ENCODE measurements around the gene SLC18A2.

The SLC18A2 gene

DNA sequence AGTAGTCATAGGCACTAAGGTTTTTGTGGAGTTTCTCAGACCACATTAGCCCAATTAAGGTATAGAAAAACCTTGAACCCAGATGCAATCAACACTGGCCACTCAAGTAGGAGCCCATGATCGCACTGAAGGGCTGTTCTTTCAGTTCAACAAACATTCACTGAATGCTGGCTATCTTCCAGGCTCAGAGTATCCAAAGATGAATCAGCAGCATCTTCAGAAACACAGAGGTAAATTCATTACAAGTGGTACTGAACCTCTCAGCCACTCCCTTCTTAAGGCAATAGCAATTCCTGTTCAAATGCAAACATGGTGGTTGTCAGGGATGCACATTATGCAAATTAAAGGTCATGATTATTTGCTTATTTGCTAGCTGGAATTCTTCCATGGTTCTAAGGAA lies 26.5 kb upstream of the SLC18A2 start:
- no peak overlapping the region for H3K4me3 ChIP-seq (replicated peaks; ENCODE audit: low read depth, low read length)
- TF ChIP-seq, protein P1, sequence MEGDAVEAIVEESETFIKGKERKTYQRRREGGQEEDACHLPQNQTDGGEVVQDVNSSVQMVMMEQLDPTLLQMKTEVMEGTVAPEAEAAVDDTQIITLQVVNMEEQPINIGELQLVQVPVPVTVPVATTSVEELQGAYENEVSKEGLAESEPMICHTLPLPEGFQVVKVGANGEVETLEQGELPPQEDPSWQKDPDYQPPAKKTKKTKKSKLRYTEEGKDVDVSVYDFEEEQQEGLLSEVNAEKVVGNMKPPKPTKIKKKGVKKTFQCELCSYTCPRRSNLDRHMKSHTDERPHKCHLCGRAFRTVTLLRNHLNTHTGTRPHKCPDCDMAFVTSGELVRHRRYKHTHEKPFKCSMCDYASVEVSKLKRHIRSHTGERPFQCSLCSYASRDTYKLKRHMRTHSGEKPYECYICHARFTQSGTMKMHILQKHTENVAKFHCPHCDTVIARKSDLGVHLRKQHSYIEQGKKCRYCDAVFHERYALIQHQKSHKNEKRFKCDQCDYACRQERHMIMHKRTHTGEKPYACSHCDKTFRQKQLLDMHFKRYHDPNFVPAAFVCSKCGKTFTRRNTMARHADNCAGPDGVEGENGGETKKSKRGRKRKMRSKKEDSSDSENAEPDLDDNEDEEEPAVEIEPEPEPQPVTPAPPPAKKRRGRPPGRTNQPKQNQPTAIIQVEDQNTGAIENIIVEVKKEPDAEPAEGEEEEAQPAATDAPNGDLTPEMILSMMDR (IDR thresholded peaks at IDR 0.05; ENCODE audit: low read length, missing control alignments): no peak
- no peak for DNase-seq (ENCODE audit: low read depth)

DNA sequence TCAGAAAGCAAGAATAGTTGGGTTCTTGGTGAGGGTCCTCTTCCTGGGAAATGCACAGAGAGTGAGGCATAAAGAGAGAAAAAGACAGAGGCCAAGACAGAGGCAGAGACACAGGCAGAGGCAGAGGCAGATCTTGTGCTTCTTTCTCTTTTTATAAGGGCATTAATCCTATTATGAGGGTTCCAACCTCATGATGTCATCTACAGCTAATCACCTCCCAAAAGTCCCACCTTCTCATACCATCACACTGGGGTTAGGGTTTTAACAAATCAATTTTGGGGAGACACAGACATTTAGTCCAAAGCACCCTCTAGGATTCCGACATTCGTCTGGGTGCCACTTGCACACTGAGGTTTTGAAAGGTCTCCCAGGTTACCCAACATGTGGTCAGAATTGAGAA lies 25.8 kb upstream of the SLC18A2 start:
- H3K4me3 ChIP-seq (replicated peaks; ENCODE audit: low read depth, low read length): no peak overlapping the region
- no peak for DNase-seq (ENCODE audit: low read depth)
- TF ChIP-seq, protein P1 (IDR thresholded peaks at IDR 0.05; ENCODE audit: low read length, missing control alignments): no peak

DNA sequence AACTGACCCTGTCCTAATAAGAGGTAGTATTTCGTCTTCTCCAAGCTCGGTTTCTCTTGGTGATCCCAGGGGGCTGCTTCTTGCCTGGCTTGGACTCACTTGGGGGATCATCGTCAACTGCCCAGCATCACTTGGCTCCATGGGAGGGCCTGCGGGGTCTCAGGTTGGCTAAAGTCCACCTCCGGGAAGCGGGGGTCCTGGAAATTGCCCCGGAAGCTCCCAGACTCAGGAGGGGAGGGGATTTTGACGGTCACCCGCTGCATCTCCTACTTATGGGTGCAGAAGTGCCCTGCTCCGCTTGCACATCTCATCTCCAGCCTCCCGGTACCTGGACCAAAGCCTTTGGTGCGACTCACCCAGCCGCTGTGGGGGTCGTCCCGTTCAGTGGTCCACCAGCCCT lies 24.9 kb upstream of the SLC18A2 start:
- TF ChIP-seq, protein P1 (IDR thresholded peaks at IDR 0.05; ENCODE audit: low read length, missing control alignments): no peak
- DNase-seq (ENCODE audit: low read depth): no peak
- peak overlapping the region; percentile 55 for H3K4me3 ChIP-seq (replicated peaks; ENCODE audit: low read depth, low read length)

DNA sequence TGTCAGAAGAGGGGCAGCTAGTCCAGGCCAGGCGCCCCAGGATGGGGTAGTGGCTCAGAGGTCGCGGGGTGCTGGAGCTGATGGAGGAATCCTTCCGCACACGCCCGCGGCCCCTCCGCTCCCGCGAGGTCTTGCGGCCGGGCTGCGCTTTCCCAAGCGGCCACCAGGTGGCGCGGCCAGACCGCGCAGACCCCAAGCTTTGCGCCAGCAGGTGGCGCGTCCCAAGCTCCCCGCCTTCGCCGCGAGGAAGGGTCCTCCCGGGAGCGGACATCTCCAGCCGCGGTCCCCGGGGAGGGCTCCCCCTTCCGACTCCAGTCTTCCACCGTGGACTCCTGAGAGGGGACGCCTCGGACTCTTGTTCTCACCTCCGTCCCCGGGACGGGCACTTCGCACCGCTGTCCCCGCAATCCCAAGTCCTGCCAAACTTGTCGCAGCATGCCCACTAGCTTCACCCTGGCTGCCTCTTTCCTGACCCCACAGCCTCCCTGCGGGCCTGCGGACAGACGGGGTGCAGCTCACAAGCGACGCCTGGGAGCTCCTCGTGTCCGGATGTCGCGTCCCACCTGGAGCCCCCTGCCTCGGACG lies 24.2 kb upstream of the SLC18A2 start:
- DNase-seq (ENCODE audit: low read depth): peak; percentile 70
- TF ChIP-seq, protein P1 (IDR thresholded peaks at IDR 0.05; ENCODE audit: low read length, missing control alignments): peak; percentile 92
- H3K4me3 ChIP-seq (replicated peaks; ENCODE audit: low read depth, low read length): peak overlapping the region; percentile 55

DNA sequence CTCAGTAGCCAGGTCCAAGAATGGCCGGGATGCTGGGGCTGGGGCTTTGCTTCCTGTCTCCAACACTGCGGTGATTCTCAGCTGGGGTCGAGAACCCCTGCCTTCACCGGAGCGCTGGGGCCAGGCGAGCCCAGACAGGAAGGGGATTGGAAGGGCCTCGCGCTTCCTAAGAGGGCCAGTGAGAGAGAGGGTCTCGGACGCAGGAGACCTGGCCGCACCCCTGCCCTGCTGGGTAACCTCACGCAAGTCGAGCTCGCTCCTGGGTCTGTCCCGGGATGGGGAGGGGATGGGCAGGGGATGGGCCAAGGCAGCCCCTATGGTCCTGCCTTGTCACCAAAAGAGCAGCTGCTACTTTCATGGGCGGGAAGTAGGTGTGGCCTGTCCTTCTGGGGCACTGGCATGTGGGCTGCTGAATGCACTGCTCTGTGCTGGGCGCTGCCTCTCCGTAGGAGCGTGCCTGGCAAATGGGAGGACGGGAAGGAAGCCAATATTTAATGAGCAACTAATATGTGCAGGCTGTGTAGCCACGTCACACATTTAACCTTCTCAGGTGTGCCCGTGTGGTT lies 23.6 kb upstream of the SLC18A2 start:
- H3K4me3 ChIP-seq (replicated peaks; ENCODE audit: low read depth, low read length): peak overlapping the region; percentile 55
- TF ChIP-seq, protein P1 (IDR thresholded peaks at IDR 0.05; ENCODE audit: low read length, missing control alignments): no peak
- no peak for DNase-seq (ENCODE audit: low read depth)

DNA sequence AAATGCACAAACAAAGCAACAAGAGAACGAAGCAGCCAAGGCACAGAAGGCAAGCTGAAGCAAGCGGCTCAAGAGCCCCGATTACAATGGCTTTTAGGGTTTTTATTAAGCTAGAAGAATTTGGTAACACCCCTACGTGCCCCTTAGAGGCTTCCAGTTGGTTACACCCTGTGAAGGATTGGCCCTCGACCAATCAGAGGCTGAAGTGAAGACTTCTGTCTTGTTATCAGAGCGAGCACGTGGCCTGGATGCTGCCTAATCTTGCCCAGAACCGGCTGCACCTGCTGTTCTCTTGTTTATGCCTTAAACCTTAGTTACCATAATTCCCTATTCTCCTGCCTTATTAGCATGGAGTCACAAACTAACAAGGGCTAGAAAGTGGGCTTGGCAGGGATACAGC lies 22.3 kb upstream of the SLC18A2 start:
- TF ChIP-seq, protein P1 (IDR thresholded peaks at IDR 0.05; ENCODE audit: low read length, missing control alignments): no peak
- no peak for DNase-seq (ENCODE audit: low read depth)
- H3K4me3 ChIP-seq (replicated peaks; ENCODE audit: low read depth, low read length): no peak overlapping the region

DNA sequence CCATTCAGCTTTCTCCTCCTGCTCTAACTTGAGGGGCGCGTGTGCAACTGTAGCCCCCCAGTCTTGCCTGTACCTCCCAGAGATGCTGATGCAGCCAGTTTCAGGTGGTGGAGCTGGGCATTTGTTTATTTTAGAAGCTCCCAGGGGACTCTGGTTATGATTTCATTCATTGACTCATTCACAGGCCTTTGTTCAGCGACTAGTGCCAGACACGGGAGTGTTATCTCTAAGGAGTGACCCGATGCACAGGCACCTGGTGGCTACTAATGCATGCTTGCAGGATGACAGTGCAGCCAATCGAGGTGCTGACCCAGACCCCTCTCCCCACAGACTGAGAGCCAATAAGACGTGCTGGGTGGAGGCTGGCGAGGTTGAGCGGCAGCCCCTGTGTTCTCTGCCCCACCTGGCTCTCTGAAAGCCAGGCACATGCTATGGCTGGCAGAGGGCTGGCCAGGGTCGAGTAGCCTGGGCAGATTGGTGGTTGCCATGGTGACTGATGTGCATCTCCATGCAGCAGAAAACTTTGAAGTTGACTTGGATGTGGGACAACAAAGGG lies 19.7 kb upstream of the SLC18A2 start:
- TF ChIP-seq, protein P1 (IDR thresholded peaks at IDR 0.05; ENCODE audit: low read length, missing control alignments): no peak
- DNase-seq (ENCODE audit: low read depth): no peak
- H3K4me3 ChIP-seq (replicated peaks; ENCODE audit: low read depth, low read length): no peak overlapping the region

All from fibroblast of pulmonary artery (primary cell).